Myocyte (in vitro differentiated cells): ENCODE measurements around the gene ZCCHC17. TPM values are rescaled to one million over a fixed set of nuclear protein-coding genes. Genes with fewer than 3 reads are reported as not detected.

Experiments used
- DNase-seq: peaks from one replicate; pipeline ENCODE4 v3.0.0-alpha.2; 2012; ENCODE audit warnings: low read depth
- total RNA-seq: library from RNA; depleted of rRNA; stranded (reverse); fragments of >200 nt; gene quantifications from 2 replicates; pipeline ENCODE4 v1.2.3, GENCODE V29; 2014

ZCCHC17 gene
- total RNA-seq, 1 donor from 2014 or later = 32.9 TPM

DNA sequence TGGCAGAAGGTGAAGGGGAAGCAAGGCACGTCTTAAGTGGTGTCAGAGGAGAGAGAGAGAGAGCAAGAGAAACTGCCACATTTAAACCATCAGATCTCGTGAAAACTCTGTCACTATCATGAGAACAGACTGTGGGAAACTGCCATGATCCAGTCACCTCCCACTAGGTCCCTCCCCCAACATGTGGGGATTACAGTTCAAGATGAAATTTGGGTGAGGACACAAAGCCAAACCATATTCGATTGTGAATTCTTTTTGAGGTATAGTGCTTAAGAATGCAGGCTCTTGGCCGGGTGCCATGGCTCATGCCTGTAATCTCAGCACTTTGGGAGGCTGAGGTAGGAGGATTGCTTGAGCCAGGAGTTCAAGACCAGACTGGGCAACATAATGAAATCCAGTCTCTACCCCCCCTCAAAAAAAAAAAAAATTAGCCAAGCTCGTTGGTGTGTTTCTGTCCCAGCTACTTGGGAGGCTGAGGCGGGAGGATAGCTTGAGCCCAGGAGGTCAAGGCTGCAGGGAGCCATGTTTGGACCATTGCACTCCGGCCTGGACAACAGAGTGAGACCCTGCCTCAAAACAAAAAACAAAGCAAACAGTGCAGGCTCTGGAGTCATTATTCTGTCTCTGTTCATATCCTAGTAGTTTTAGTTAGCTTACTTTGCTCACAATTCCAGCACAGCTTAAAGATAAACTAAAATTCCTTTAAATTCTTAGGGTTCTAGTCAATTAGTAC, 6.0 kb downstream of the ZCCHC17 start:
- DNase-seq = no peak

- DNase-seq = peak; percentile 38
Observed at GRCh38 chr1:31306278-31306677, 9.4 kb downstream of the ZCCHC17 start.

DNA sequence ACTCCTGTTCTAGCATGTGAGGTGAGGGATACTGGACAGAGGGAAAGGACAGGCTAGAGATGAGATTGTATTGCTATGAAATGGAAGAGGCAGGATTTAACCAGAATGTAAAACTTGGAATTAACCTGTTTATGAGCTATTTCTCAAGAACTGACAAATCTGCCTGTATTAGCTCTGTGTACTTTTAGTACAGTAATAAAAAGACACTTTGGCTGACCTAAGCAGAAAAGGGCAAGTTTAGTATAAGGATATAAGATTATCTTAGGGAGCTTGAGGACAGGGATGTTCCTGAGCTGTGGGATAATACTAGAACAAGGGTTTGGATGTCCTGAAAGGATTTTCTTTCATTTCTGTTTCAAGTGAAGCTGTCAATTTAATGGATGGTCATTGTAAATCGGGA, 11.2 kb downstream of the ZCCHC17 start:
- DNase-seq = no peak

DNA sequence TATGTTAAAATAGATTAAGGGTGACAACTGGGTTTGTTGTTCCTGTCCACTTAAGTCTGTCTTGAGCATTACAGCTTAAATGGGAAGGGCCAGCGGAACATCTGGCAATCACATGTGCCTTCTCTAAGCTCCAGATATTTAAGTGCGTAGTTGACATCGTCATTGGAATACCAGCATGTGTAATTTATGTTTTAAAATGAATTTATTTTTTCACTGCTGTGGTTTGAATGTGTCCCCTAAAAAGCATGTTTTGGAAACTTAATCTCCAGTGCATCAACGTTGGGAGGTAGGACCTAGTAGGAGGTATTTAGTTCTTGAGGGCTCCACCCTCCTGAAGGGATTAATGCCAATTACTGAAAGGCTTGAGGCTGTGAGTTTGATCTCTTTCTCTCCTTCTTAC, 13.4 kb downstream of the ZCCHC17 start:
- no peak for DNase-seq

- no peak for DNase-seq
Observed at GRCh38 chr1:31315902-31316301, 19.1 kb downstream of the ZCCHC17 start.

GRCh38 chr1:31318146-31318545, 21.3 kb downstream of the ZCCHC17 start:
- no peak for DNase-seq

- no peak for DNase-seq
Observed at GRCh38 chr1:31324093-31324492, 27.3 kb downstream of the ZCCHC17 start.

GRCh38 chr1:31324992-31325391, 28.2 kb downstream of the ZCCHC17 start:
- DNase-seq = no peak

DNA sequence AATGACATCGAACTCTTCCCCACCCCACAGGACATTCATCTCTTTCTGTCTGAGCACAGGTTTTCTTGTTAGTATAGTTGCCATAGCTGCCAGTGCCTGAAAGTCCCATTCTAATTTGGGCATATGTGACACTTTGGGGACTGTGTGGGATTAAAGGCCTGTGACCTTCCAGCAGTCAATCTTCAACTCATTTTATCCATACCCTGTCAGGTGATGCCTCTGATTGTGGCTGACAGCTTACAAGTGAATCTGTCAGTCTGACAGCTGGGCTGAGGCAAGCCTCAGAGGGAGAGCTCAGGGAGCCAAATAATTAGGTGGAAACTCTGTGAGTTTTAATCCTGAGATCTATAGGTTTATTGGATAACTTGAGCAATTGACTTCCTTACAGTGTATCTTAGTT, 29.6 kb downstream of the ZCCHC17 start:
- DNase-seq = peak; percentile 36

- no peak for DNase-seq
Observed at GRCh38 chr1:31327381-31327780, 30.5 kb downstream of the ZCCHC17 start.

GRCh38 chr1:31335007-31335406, 38.2 kb downstream of the ZCCHC17 start:
- peak; percentile 35 for DNase-seq

DNA sequence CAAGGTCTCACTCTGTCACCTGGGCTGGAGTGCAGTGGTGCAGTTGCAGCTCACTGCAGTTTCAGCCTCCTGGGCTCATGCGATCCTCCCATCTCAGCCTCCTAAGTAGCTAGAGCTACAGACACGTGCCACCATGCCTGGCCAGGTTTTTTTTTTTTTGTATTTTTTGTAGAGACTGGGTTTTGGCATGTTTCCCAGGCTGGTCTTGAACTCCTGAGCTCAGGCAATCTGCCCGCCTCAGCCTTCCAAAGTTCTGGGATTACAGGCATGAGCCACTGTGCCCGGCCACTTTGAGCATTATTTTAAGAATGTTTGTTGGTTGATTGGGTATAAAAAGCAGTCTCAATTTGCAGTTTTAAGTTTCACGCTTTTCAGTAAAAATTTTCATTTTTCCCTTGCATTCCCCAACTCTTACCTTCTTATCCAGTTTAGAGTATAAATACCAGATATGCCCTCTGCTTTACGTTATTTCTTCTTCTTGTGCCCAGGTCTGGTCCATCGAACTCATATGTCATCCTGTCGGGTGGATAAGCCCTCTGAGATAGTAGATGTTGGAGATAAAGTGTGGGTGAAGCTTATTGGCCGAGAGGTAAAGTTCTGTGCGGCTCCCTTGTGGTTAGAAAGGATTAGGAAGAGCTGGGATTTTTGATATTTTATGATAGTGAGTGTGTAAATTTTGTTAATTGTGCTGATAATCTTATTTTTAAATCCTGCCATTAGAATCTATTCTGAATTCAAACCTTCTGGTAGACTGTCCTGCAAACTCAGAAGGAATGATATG, 40.0 kb downstream of the ZCCHC17 start:
- DNase-seq = no peak

DNA sequence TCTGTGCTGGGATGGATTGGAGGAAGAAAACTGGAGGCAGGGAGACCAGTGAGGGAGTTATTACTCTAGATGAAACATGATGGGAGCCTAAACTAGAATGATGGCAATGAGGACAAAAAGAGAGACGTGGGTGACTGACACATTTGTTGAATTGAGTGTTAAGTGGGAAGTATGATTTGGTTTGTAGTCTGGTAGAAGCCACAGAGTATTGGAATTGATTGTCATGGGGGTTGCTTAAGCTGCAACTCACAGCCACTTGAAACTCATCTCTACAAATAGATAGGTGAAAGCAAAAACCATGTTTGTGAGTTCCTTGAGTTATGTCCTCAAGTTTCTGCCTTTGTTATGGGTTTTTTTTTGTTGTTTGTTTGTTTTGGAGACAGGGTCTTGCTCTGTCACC, 47.7 kb downstream of the ZCCHC17 start:
- no peak for DNase-seq

DNA sequence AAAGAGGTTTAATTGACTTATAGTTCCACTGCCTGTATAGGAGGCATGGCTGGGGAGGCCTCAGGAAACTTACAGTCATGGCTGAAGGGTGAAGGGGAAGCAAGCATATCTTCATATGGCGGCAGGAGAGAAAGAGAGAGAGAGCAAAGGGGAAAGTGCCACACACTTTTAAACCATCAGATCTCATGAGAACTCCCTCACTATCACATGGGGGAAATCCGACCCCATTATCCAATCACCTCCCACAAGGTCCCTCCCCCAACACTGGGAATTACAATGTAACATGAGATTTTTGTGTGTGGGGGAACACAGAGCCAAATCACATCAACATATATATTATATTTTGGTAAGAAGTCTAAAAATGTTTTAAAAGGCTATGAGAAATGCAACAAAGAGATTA, 48.8 kb downstream of the ZCCHC17 start:
- no peak for DNase-seq

GRCh38 chr1:31346785-31347184, 50.0 kb downstream of the ZCCHC17 start:
- DNase-seq = no peak

GRCh38 chr1:31348449-31348848, 51.6 kb downstream of the ZCCHC17 start:
- DNase-seq = peak; percentile 87

DNA sequence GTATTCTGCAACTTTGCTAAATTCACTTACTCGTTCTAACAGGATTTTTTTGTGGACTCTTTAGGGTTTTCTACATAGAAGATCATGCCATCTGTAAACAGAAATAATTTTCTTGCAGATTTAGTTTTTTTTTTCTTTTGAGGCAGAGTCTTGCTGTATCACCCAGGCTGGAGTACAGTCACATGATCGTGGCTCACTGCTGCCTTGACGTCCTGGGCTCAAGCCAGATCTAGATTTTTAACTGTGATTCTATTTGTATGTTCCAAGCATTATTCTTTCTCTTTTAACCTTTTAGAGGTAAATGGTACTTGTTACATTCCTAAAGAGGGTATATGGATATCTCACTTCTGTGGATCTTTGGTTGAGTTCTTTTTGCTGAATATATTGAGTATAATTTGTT, 57.5 kb downstream of the ZCCHC17 start:
- no peak for DNase-seq

DNA sequence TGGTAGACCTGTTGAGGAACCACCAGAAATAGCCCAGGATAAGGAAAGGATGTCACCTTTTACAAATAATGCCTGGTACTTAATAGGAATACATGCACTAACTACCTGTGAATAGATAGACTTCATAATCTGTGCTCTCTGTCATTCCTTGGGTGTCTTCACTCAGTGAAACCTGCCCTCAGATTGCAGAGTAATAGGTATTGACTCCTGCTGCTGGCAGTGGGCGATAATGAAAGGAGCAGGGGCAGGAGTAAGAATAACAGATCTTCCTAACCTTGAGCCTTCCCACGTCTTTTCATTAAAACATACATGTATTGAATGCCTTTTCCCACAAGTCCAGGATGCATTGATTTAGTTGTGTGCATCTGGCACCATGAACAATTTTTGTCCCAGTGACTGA, 59.6 kb downstream of the ZCCHC17 start:
- no peak for DNase-seq

GRCh38 chr1:31361607-31362006, 64.8 kb downstream of the ZCCHC17 start:
- DNase-seq = no peak

DNA sequence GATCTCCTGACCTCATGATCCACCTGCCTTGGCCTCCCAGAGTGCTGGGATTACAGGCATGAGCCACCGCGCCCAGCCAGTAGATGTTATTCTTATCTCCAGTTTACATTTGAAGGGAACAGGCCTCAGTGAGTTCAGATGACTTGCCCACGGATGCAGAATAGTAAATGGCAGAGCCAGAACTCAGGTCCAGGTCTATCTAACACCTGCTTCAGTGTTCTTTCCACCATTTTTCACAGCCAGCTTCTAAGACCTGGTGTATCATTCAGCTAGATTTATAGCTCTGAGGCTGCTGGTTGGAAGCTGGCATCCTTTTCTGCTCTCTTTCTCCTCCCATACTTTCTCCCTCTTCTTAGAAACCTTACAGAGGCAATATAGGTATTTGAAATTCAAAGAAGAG, 65.2 kb downstream of the ZCCHC17 start:
- no peak for DNase-seq

- no peak for DNase-seq
Observed at GRCh38 chr1:31364561-31365250, 67.9 kb downstream of the ZCCHC17 start.

- no peak for DNase-seq
Observed at GRCh38 chr1:31366796-31367195, 70.0 kb downstream of the ZCCHC17 start.
